Keratinocyte (primary cell): ENCODE data around the gene PAX9.

Experiments
- EZH2 ChIP-seq: IDR thresholded peaks from one replicate; pipeline ENCODE4 v1.6.1; 2012; ENCODE audit warnings: inconsistent platforms, mild to moderate bottlenecking, low read length, moderate library complexity
- TF ChIP-seq, protein P1 (sequence below), 3 experiments: IDR thresholded peaks in 1 of 3; conservative IDR thresholded peaks in 1 of 3; optimal IDR thresholded peaks in 1 of 3; 2 replicates in 2 of 3; 3 replicates in 1 of 3; pipeline versions ENCODE3 to v1.5.1; 2011; ENCODE audit warnings: low read length in 3 of 3, mild to moderate bottlenecking in 3 of 3, moderate library complexity in 2 of 3, control low read depth in 1 of 3, inconsistent platforms in 1 of 3; ENCODE audit not compliant: insufficient read depth in 2 of 3; ENCODE audit errors: extremely low read depth in 1 of 3

- TF ChIP-seq, protein P1, sequence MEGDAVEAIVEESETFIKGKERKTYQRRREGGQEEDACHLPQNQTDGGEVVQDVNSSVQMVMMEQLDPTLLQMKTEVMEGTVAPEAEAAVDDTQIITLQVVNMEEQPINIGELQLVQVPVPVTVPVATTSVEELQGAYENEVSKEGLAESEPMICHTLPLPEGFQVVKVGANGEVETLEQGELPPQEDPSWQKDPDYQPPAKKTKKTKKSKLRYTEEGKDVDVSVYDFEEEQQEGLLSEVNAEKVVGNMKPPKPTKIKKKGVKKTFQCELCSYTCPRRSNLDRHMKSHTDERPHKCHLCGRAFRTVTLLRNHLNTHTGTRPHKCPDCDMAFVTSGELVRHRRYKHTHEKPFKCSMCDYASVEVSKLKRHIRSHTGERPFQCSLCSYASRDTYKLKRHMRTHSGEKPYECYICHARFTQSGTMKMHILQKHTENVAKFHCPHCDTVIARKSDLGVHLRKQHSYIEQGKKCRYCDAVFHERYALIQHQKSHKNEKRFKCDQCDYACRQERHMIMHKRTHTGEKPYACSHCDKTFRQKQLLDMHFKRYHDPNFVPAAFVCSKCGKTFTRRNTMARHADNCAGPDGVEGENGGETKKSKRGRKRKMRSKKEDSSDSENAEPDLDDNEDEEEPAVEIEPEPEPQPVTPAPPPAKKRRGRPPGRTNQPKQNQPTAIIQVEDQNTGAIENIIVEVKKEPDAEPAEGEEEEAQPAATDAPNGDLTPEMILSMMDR (optimal IDR thresholded peaks at IDR 0.05 in 1 of 3, IDR thresholded peaks at IDR 0.05 in 1 of 3, conservative IDR thresholded peaks at IDR 0.05 in 1 of 3; ENCODE audit: extremely low read depth in 1 of 3, insufficient read depth in 2 of 3, low read length in 3 of 3), result no peak
- no peak for TF ChIP-seq EZH2
These were observed 36.6 kb upstream of the PAX9 start for GRCh38 chr14:36625014-36625413.
